IPS-NIHi7 (cell line): Measurements from ENCODE around the gene BHLHE41.

Experiments used
- DNase-seq: peaks from one replicate; pipeline ENCODE4 v3.0.0; 2012; ENCODE audit warnings: mixed read lengths; ENCODE audit errors: extremely low spot score

The BHLHE41 gene

GRCh38 chr12:26113853-26114719 lies 10.8 kb downstream of the BHLHE41 start:
- DNase-seq = peak; percentile 79

- DNase-seq = no peak
Observed at GRCh38 chr12:26113181-26113654, 11.6 kb downstream of the BHLHE41 start.

- DNase-seq = no peak
Observed at GRCh38 chr12:26112703-26113147, 12.1 kb downstream of the BHLHE41 start.

- no peak for DNase-seq
Observed at GRCh38 chr12:26112232-26112631, 12.6 kb downstream of the BHLHE41 start.

GRCh38 chr12:26109343-26109881 lies 15.4 kb downstream of the BHLHE41 start:
- no peak for DNase-seq

GRCh38 chr12:26108915-26109314 lies 15.9 kb downstream of the BHLHE41 start:
- DNase-seq = no peak

- no peak for DNase-seq
Observed at GRCh38 chr12:26106347-26106746, 18.5 kb downstream of the BHLHE41 start.

GRCh38 chr12:26102953-26103352 lies 21.9 kb downstream of the BHLHE41 start:
- no peak for DNase-seq

- DNase-seq = no peak
Observed at GRCh38 chr12:26101763-26102162, 23.1 kb downstream of the BHLHE41 start.

GRCh38 chr12:26101350-26101734 lies 23.5 kb downstream of the BHLHE41 start:
- DNase-seq = no peak

GRCh38 chr12:26100666-26101349 lies 24.0 kb downstream of the BHLHE41 start:
- DNase-seq = no peak

- DNase-seq = peak; percentile 84
Observed at GRCh38 chr12:26097046-26097878, 27.6 kb downstream of the BHLHE41 start.

- no peak for DNase-seq
Observed at GRCh38 chr12:26096036-26096435, 28.8 kb downstream of the BHLHE41 start.

GRCh38 chr12:26095186-26095585 lies 29.7 kb downstream of the BHLHE41 start:
- DNase-seq = no peak

- no peak for DNase-seq
Observed at GRCh38 chr12:26092346-26093105, 32.3 kb downstream of the BHLHE41 start.

- peak; percentile 48 for DNase-seq
Observed at GRCh38 chr12:26091822-26092221, 33.0 kb downstream of the BHLHE41 start.

- no peak for DNase-seq
Observed at GRCh38 chr12:26090836-26091510, 33.9 kb downstream of the BHLHE41 start.

GRCh38 chr12:26088998-26089397 lies 35.8 kb downstream of the BHLHE41 start:
- no peak for DNase-seq

- no peak for DNase-seq
Observed at GRCh38 chr12:26086936-26087335, 37.9 kb downstream of the BHLHE41 start.

- DNase-seq = no peak
Observed at GRCh38 chr12:26080911-26081310, 43.9 kb downstream of the BHLHE41 start.
